ENCODE measurements around the gene EMX1.

DNA sequence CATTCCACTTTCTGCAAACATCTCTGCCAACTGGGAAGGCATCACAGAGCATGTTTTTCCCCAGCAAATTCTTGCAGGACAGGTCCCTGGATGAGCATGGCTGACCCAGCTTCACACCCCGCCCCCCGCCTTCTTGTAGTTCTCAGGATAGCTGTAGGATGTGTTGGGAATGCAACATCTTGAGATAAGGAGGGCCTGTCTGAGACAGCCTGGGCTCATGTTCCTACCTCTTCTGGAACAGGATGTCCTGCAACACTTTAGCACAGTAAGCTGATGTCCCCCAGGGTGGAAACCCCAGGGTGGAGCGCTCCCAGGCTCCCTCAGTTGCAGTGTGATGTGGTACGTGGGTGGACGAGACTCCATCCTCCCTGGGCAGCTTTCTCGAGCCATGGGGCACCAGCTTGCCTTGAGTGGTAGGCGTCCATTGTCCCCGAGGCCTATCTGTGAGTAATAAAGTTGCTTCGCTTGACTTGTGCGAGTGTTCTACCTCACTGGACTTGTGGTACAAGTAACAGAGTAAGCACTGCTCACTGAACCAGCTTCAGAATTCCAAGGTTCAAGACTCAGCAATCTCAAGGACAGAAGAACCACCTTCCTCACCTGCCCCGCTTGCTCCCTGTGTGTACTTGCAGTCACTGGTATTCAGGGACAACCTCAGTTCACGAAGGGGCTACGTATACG, 48.6 kb downstream of the EMX1 start:
- TF ChIP-seq, protein P1, sequence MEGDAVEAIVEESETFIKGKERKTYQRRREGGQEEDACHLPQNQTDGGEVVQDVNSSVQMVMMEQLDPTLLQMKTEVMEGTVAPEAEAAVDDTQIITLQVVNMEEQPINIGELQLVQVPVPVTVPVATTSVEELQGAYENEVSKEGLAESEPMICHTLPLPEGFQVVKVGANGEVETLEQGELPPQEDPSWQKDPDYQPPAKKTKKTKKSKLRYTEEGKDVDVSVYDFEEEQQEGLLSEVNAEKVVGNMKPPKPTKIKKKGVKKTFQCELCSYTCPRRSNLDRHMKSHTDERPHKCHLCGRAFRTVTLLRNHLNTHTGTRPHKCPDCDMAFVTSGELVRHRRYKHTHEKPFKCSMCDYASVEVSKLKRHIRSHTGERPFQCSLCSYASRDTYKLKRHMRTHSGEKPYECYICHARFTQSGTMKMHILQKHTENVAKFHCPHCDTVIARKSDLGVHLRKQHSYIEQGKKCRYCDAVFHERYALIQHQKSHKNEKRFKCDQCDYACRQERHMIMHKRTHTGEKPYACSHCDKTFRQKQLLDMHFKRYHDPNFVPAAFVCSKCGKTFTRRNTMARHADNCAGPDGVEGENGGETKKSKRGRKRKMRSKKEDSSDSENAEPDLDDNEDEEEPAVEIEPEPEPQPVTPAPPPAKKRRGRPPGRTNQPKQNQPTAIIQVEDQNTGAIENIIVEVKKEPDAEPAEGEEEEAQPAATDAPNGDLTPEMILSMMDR (IDR thresholded peaks at IDR 0.05) = no peak
- no peak for TF ChIP-seq POLR2AphosphoS5 (IDR thresholded peaks at IDR 0.05)

All from breast epithelium (tissue), 3 donors.